Natural killer cell (primary cell): Measurements from ENCODE around the gene KLK8. TPM values are rescaled to one million over a fixed set of nuclear protein-coding genes. Genes with fewer than 3 reads are reported as not detected.
A peak's percentile ranks its signal among the peaks of the same experiment; 100 is the strongest.
"Not testable (repeated sequence)": the region's sequence is repeated elsewhere in the genome, so short reads cannot be mapped to it uniquely, and the experiment has no call there.

ENCODE experiments used
- ATAC-seq, 3 donors: fragments of 150-1000 bp in 2 of 3; fragments of 200-7000 bp in 1 of 3; cut with Tn5 transposase; 1 replicate in 1 of 3; 2 replicates in 2 of 3; pipeline ENCODE4 v1.10.0; 2021; ENCODE audit warnings: mild to moderate bottlenecking in 2 of 3, moderate library complexity in 2 of 3
- DNase-seq, 2 donors: peaks; one replicate each; pipeline versions ENCODE4 v3.0.0 to v3.0.0-alpha.2; 2013 to 2021; ENCODE audit warnings: mixed read lengths in 1 of 2
- H3K27ac ChIP-seq: one replicate; pipeline ENCODE4 v1.5.1; 2013; ENCODE audit warnings: mild to moderate bottlenecking, low read length
- H3K27me3 ChIP-seq: one replicate; pipeline ENCODE4 v1.6.1; 2013; ENCODE audit warnings: low read length; ENCODE audit not compliant: control insufficient read depth, insufficient read depth
- H3K36me3 ChIP-seq: one replicate; pipeline ENCODE4 v1.6.1; 2013; ENCODE audit warnings: low read length; ENCODE audit not compliant: control insufficient read depth, insufficient read depth
- H3K4me1 ChIP-seq: one replicate; pipeline ENCODE4 v1.6.1; 2013; ENCODE audit warnings: low read length; ENCODE audit not compliant: control insufficient read depth, insufficient read depth
- H3K4me3 ChIP-seq: one replicate; pipeline ENCODE4 v1.5.1; 2013; ENCODE audit warnings: low read length
- H3K9me3 ChIP-seq: one replicate; pipeline ENCODE4 v1.6.1; 2013; ENCODE audit warnings: low read length; ENCODE audit not compliant: control insufficient read depth, insufficient read depth
- H3K27ac Mint-ChIP-seq, 2 donors: one replicate each; pipeline ENCODE4 v1.8.0; 2022; ENCODE audit warnings: mild to moderate bottlenecking in 2 of 2, mixed read lengths in 2 of 2, moderate library complexity in 1 of 2
- H3K27me3 Mint-ChIP-seq, 2 donors: one replicate each; pipeline ENCODE4 v1.8.0; 2022; ENCODE audit warnings: low read depth in 2 of 2, mixed read lengths in 2 of 2
- H3K36me3 Mint-ChIP-seq: one replicate; pipeline ENCODE4 v1.8.0; 2022; ENCODE audit warnings: mixed read lengths
- H3K4me1 Mint-ChIP-seq, 2 donors: one replicate each; pipeline ENCODE4 v1.8.0; 2022; ENCODE audit warnings: mixed read lengths in 2 of 2
- H3K4me3 Mint-ChIP-seq: one replicate; pipeline ENCODE4 v1.8.0; 2022; ENCODE audit warnings: mild to moderate bottlenecking, moderate library complexity, mixed read lengths
- H3K9me3 Mint-ChIP-seq, 2 donors: one replicate each; pipeline ENCODE4 v1.8.0; 2022; ENCODE audit warnings: mixed read lengths in 2 of 2
- CTCF ChIP-seq: fragments of 200-600 bp; IDR thresholded peaks from one replicate; pipeline ENCODE4 v1.8.0; 2022; ENCODE audit warnings: antibody characterized with exemption
- WGBS: methylation state at CpG from one replicate; pipeline ENCODE4 v1.1.7; 2013; ENCODE audit warnings: missing lambda C conversion rate; ENCODE audit not compliant: insufficient coverage; 5-methylcytosine and 5-hydroxymethylcytosine counted together
- intact Hi-C: fragments of 100-400 bp; cut with micrococcal nuclease; formaldehyde crosslinking; loops from one replicate; pipeline ENCODE4 v1.14.2; 2022
- total RNA-seq, 4 donors: library from RNA; stranded (reverse); fragments of 120-200 nt in 1 of 4; gene quantifications; one replicate each; pipeline versions ENCODE4 v1.2.3 to v1.2.4, GENCODE V29; 2013 to 2022

Gene KLK8
- total RNA-seq, 3 donors from 2014 or later (not counting 1 experiment from before 2014, with no cell fraction given) = not detected

- ATAC-seq (no peak), DNase-seq (no peak)
- WGBS = 79% methylated on average over 9 of the region's 9 CpGs
- Mint-ChIP-seq H3K4me3 (no peak overlapping the region), H3K36me3 (no peaks in the 10 kb centered on the region), H3K9me3 (no peaks in the 10 kb centered on the region), H3K27ac (no peak overlapping the region), H3K4me1 (no peaks in the 10 kb centered on the region), H3K27me3 (peaks cover 36 to 40% of the 10 kb centered on the region in 2 donors)
- Histone ChIP-seq H3K36me3 (no peaks in the 10 kb centered on the region), H3K27me3 (no peaks in the 10 kb centered on the region), H3K27ac (no peak overlapping the region), H3K4me3 (no peak overlapping the region), H3K4me1 (no peaks in the 10 kb centered on the region), H3K9me3 (no peaks in the 10 kb centered on the region)
- no peak for TF ChIP-seq CTCF
- intact Hi-C loops = no loop called here
Measured at GRCh38 chr19:50972795-50973376, 28.5 kb downstream of the KLK8 start.

- H3K27ac ChIP-seq, ATAC-seq, intact Hi-C loops, H3K36me3 Mint-ChIP-seq, H3K36me3 ChIP-seq, H3K4me3 Mint-ChIP-seq, H3K4me1 ChIP-seq, H3K27ac Mint-ChIP-seq, H3K9me3 Mint-ChIP-seq, H3K27me3 ChIP-seq, H3K9me3 ChIP-seq, H3K4me1 Mint-ChIP-seq, H3K4me3 ChIP-seq, DNase-seq: not testable (repeated sequence)
- 82% methylated on average over 3 of the region's 3 CpGs for WGBS
- peaks cover 28% of the 10 kb centered on the region in 2 donors for H3K27me3 Mint-ChIP-seq
Measured at GRCh38 chr19:50969810-50970209, 31.6 kb downstream of the KLK8 start.

- H3K36me3 ChIP-seq = no peaks in the 10 kb centered on the region
- H3K9me3 ChIP-seq = no peaks in the 10 kb centered on the region
- Mint-ChIP-seq H3K9me3 (no peaks in the 10 kb centered on the region), H3K27ac (no peak within 1 kb of the TSS), H3K4me1 (no peaks in the 10 kb centered on the region), H3K36me3 (no peaks in the 10 kb centered on the region), H3K27me3 (peaks cover 30 to 32% of the 10 kb centered on the region in 2 donors), H3K4me3 (no peak within 1 kb of the TSS)
- DNase-seq (no peak), ATAC-seq (peak in 1 of 3 donors; percentile 8)
- 81% methylated on average over 19 of the region's 19 CpGs for WGBS
- no peaks in the 10 kb centered on the region for H3K4me1 ChIP-seq
- TF ChIP-seq CTCF = no peak
- H3K4me3 ChIP-seq = no peak within 1 kb of the TSS
- no peaks in the 10 kb centered on the region for H3K27me3 ChIP-seq
- intact Hi-C loops = no loop called here
- H3K27ac ChIP-seq = no peak within 1 kb of the TSS
Measured at GRCh38 chr19:50969413-50969760, 32.0 kb downstream of the KLK8 start, which contains the start of gene KLK6. Gene KLK6, minus strand, starts transcription at chr19:50969591. Its CDS starts 1,487 bp downstream, at chr19:50968104.

- no peaks in the 10 kb centered on the region for H3K9me3 Mint-ChIP-seq
Measured at GRCh38 chr19:50968716-50969412, 32.5 kb downstream of the KLK8 start.

More at GRCh38 chr19:50968716-50969412, 32.5 kb downstream of the KLK8 start:
- H3K27ac ChIP-seq = no peak overlapping the region
- H3K36me3 Mint-ChIP-seq = no peaks in the 10 kb centered on the region
- H3K9me3 ChIP-seq = no peaks in the 10 kb centered on the region
- H3K27me3 Mint-ChIP-seq = peaks cover 34 to 36% of the 10 kb centered on the region in 2 donors
- no peaks in the 10 kb centered on the region for H3K4me1 ChIP-seq
- no peaks in the 10 kb centered on the region for H3K4me1 Mint-ChIP-seq
- ATAC-seq = no peak
- H3K27me3 ChIP-seq = no peaks in the 10 kb centered on the region
- no peak overlapping the region for H3K27ac Mint-ChIP-seq
- H3K4me3 ChIP-seq = no peak overlapping the region
- TF ChIP-seq CTCF = no peak
- DNase-seq = no peak
- no peak overlapping the region for H3K4me3 Mint-ChIP-seq
- 52% methylated on average over 7 of the region's 7 CpGs for WGBS
- intact Hi-C loops = no loop called here
- no peaks in the 10 kb centered on the region for H3K36me3 ChIP-seq
